HG02973 (cell line): ENCODE data around the gene PLEKHA7.
A peak's percentile ranks its signal among the peaks of the same experiment; 100 is the strongest.
"Not testable (repeated sequence)": the region's sequence is repeated elsewhere in the genome, so short reads cannot be mapped to it uniquely, and the experiment has no call there.

ENCODE experiments used
- ATAC-seq: cut with Tn5 transposase; IDR thresholded peaks from one replicate; pipeline ENCODE4 v1.9.1; 2021; ENCODE audit warnings: moderate library complexity; ENCODE audit not compliant: unreplicated experiment

PLEKHA7 gene

DNA sequence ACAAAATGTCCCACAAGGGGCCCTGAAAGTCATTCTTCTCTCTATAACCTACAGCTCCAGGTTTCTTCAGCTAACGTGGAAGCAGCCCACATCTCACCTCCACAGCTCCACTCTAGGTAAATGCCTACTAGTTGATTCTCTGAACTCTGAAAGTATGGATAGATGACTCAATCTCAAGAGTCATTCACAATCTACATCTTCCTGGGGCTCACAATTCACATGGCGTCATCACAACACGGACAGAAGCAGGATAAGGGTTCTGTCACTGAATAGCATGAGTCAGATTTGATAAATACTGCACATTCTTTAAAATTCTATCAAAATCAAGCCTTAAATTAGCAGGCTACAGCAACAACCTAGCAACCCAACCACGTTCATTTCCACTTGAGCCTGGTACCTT lies 96.3 kb downstream of the PLEKHA7 start:
- ATAC-seq = no peak

DNA sequence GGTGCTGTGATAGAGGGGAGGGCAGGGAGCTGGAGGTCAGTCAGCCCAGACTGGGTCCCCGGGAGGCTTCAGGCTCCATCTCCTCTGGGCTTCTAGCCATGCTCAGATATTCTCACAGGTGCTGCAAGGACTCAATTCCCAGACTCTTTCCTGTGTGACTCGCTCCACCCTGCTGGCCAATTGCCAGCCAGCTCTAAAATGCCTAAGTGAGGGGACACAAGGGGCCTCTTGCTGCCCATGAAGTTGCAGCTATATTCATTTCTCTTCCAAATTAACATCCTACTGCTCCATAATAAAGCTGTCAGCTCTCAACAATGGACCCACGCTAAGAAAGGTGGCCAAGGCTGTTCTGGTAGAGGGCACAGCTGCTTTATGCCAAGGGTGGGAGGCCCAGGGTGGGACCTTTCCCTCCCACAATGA lies 101.5 kb downstream of the PLEKHA7 start:
- ATAC-seq = no peak

DNA sequence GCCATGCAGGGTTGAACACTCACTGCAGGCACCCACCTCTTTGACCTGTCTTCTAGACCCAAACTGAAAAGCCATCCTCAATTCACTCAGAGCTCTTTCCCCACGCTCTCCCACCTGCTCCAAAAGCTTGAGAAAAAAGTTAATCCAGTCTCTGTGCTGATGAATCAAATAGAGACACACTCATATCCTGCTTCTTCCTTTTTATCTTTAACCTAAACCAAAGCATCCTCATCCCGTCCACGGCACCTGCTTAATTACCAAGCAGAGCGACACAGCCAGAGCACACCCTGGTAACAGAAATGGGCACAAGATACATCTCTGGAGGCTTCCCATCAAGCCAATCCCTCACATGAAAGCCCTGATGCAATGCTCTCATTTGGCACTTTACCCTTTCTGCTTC lies 102.6 kb downstream of the PLEKHA7 start:
- no peak for ATAC-seq

DNA sequence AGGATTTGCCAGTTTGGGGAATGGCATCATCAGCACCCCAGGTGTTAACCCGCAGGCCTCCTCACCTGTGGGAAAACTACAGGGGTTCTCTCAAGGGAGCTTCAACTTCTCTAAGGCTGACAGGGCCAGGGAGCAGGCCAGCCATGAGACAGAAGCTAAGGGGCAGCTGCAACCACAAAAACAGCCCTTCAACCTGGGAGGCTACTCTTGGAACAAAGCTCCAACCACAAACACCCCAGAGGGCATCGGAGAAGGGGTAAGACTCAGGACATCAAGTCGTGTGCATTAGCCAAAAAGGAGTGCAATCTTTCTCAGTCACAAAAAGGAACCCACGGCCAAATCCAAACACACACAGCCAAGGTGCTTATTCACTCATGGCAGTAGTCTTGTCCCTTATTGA lies 103.0 kb downstream of the PLEKHA7 start:
- ATAC-seq = no peak

DNA sequence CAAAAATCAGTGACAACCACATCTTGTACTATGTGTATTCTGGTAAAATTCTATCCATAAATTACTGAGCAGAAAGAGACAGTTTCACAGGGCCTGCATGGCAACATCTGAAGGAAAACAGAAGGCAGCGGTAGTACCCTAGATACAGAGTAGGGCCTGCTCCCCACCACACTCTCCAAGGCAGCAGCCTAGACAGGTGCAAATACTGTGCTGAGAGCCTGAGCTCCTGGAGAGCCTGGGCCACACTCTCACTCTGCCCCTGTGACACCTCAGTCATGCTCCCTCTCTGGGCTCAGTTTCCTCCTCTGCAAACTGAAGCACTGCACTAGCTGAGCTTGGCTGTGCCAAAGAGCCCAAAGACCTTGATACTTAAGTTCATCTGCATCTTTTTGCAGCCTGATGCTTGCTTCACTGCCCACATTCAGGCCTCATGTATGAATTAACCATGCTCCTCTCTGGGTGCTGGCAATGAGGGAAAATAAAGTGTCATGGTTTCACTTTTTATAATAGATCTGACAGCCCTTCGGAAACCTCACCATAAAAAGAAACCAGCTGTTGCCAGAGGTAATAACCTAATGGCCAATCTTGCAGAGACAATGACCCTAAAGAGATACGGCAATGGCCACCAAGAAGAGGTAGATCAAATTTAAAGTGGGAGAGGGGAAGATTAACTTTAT lies 104.7 kb downstream of the PLEKHA7 start:
- peak; percentile 65 for ATAC-seq

DNA sequence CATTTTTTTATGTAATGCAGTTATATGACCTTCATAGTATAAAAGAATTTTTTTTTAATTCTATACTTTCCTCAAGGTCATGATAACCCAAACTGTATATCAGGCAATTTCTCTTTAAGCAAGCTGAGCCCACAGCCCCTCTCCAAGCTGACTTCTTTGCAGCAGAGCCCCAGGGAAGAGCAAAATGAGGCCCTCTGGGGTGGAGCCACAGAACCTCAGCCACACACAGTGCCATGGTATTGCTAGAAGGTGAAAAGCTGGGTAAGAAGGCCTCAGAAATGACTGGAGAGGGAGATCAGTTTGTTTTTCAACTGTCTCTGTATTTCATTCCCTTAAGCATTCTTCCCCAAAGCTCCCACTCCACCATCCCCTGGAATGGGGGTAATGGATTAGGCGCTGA lies 108.8 kb downstream of the PLEKHA7 start:
- ATAC-seq = no peak

DNA sequence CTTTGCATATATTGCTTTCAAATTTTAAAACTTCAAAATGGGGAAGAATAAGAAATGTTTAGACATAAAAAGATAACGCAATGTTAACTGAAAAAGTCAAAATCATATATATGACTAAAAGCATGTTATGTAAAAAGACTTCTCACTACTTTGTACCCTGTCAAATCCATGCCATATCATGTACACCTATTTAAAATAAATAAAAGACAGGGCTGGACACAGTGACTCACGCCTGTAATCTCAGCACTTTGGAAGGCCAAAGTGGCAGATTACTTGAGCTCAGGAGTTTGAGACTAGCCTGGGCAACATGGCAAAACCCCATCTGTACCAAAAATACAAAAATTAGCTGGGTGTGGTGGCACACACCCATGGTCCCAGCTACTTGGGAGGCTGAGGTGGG lies 109.5 kb downstream of the PLEKHA7 start:
- ATAC-seq = not testable (repeated sequence)

DNA sequence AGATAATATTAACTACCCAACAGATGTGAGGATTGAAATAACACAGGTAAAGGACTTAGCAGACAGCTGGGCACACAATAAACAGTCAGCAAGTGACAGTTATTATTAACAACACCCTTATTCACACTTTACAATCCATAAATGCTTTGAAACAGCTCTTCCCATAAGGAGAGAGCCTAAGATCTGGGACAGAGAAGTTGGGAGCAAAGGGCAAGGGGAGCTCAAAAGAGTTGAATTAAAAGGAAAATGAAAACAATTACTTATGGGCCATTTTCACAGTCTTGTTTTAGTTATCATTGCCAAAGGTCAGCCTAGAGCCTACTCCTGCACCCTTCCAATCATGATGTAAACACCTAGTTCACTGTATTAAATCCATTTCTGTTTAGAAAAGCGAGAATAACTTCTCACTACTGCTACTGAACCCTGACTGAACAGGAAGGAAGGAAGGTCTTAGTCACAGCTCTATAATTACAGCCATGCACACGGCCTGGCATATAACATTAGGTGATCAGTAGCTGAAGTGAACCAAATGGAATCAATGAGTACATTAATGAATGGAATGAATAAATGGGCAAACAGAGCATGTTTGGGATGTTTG lies 111.3 kb downstream of the PLEKHA7 start:
- ATAC-seq = peak; percentile 74

DNA sequence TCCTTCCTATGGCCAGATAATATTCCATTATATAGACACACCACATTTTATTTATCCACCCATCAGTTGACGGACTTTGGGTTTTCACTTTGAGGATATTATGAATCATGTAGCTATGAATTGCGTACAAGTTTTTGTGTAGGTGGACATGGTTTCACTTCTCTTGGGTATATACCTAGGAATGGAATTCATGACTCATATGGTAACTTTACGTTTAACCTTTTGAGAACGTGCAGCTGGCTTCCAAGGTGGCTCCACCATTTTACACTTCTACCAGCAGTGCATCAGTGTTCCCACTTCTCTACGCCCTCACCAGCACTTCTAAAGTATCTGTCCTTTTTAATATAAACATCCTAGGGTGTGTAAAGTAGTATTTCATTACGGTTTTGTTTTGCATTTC lies 112.0 kb downstream of the PLEKHA7 start:
- ATAC-seq = peak; percentile 84

DNA sequence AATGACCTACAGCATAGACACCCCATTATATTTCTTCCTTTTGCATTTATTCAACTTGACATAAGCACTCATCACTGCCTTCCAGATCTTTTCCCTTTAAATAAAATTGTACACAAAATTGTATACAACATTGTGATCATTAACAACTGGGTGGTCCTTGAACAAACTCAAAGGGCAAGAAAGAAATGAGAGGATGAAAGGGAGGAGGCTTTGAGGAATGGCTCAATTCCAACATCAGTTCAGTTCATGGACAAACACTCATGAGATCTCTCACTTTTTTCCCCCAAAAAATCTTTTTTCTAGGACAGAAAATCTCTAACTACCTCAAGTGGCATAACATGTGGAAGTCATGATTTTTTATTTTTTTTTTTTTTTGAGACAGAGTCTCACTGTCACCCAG lies 113.7 kb downstream of the PLEKHA7 start:
- ATAC-seq = no peak

DNA sequence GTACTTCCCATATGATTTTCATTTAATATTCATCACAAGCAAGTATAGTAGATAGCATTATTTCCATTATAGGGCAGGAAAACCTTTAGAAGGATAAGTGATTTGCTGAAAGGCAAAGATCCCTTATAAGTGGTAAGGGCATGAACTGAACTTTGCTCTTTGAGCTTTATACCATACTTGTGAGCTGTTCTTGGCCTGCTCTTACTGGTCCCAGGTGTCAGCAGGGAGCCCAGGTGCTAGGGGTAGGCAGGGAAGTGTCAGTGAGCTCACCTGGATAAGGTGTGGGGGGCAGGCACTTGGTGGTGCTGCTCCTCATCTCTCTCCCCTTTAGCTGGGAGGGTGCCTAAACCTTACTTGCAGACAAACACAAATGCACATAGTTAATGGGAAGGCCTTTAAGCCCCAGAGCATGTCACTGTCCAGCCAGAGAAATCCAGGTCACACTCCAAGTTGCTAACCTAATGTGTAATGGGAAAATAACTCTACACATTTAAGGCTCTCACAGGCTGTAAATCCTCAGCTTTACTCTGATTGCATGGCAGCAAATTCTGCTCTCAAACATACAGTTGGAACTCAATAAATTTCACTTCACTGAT lies 114.4 kb downstream of the PLEKHA7 start:
- ATAC-seq = no peak

DNA sequence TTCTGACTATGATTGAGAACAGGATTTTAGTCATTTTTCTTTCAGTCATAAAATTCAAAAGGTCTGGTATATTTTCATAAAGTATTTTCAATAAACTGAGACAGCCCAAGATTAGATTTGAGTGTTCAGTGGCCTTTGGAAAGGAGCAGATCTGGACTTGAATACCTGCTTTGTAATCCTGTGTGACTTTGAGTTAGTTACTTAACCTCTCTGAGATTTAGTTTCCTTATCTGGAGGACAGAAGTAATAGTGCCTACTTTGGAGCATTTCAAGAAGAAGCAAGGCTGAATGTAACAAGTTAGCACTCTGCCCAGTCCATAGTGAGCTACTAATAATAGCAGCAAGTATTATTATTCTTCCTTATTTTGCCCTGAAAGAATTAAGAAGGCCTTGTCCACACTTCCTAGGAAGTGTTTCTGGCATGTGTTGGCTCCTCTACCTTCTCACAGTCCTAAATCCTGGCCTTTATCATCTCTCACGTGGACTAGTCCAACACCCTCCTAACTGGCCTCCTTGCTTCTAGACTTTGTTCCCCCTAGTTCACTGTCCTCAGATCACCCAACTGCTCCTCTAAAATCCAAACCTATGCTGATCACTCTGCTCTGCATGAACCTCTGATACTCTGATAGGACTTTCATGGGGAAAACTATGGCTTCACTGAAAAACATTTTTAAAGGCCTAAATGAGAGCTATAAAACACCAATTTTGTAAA lies 115.8 kb downstream of the PLEKHA7 start:
- ATAC-seq = no peak

DNA sequence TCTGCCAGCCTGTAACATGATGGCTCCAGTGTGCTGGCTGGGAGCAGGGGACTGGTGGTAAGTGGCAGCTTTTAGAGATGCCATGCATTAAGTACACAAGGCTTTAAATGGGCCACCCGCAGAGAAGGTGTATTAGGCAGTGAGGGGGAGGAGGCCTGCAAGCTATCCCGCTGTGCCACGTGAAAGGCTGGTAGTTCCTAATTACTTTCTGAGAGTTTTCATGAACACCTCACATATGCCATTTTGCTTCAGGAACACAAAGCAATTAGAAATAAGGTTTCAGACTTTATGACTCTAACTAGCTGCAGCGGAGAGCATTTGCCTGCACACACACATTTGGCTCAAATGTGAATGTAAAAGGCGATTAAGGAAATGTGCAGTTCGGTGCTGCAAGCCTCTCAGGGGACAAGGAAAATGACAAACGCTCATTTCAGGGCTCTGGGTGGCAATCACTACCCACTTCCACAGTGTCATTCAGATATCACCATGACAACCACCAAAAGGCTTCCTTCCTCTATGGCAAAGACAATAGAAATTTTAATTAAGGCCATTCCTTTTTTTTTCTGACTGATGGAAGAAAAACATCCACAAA lies 116.6 kb downstream of the PLEKHA7 start:
- no peak for ATAC-seq

DNA sequence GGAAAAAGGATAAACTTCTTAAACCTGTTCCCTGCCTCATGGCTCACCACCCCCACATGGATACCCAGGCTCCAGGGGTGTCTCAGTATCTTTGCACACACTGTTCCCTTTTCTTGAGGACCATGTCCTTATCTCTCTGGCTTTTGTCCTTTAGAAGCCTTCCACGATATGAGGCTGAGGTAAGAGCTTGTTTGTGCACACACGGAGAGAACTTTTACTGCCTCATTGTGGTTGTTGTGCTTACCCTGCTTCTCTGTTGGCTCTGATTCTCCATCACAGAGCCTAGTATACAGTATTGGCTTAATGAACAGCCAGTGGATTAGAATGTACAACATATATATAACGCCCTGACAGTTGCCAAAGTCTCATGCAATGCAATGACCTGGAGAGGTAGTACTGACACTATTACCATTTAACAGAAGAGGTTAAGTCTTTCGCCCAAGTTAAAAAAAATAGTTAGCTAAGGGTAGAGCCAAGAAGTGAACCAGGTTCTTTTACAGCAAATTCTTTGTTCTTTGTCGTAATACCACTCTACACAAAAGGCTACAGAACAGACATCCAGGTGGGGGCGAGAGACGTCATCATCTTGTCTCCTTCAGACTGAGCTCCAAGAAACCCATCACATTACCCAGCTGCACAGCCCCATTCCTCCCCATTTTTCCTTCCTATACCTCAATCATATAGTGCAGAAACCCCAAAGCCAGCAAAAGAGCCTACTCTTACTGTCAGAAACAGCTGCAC lies 117.3 kb downstream of the PLEKHA7 start:
- no peak for ATAC-seq

DNA sequence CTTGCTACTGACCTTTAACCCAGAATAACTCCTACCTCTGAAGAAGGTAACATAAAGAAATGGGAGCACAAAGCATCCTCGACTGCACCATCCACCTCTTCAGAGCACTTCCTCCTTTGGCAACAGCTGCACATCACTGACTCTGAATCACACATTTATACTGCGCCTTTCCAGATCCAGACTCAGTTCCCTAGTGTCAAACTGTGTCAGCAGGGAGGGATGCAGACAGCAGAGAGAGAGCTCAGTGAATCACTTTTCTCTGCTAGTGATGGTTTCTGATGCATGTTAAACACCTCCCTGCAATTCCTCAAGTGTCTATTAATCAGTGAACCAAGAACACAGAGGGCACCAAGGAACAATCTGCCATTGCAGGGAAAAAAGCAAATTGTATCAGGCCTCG lies 118.9 kb downstream of the PLEKHA7 start:
- no peak for ATAC-seq

DNA sequence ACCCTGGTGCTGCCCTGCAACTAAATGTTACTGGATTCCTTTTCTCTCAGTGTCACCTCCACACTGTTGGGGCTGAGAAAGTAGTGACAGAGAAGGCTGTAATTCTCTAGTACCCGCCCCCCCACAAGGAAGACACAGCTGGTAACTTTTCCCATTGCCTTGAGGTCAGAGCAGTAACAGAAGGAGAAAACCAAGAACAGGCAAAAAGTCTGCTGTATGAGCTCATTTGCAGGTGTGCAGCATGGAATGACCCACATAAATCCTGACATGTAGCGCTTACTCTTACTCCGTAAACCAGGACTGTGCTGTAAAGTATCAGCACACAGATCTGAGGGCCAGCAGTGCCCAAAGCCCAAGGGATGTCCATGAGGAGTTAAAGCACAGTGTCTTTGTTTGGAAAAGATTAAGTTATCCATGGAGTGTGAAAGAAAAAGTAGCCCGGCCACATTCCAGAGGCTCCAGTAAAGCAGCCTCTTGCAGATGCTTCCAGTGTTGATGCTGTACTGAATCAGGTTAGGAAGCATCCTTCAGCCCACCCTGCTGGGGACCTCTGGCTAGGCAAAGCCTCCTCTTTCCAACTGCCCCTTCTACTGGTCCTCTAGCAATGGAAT lies 120.7 kb downstream of the PLEKHA7 start:
- no peak for ATAC-seq

DNA sequence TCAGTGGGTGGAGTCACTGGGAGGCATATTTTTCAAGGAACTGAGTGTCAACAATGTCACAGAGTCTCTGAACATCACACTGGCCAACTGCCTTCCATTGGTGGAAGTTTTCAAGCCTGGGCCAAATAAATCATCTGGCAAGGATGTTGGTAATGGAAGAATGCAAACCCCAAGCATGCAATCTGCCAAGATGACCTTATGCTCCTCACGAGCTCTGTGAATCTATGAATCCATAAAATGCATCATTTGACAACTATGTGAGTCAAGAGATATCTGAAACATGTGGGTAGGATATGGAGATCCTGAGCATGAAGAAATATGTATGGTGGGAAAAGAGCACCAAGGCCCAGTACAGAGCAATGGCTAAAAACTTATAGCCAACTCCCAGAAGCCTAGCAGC lies 122.2 kb downstream of the PLEKHA7 start:
- ATAC-seq = no peak

DNA sequence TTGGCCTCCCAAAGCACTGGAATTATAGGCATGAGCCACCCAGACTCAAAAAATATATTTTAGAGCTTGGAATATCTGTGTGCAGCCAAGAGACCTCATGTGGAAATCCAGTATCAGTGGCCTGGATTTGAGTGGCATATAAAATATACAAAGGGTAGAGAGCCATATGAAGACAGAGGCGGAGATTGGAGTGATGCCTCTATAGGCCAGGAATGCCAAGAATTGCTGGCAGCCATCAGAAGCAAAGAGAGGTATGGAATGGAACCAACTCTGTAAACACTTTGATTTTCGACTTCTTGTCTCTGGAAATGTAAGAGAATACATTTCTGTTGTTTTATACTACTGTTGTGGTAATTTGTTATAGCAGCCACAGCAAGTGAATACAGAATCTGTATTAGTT lies 123.0 kb downstream of the PLEKHA7 start:
- no peak for ATAC-seq

DNA sequence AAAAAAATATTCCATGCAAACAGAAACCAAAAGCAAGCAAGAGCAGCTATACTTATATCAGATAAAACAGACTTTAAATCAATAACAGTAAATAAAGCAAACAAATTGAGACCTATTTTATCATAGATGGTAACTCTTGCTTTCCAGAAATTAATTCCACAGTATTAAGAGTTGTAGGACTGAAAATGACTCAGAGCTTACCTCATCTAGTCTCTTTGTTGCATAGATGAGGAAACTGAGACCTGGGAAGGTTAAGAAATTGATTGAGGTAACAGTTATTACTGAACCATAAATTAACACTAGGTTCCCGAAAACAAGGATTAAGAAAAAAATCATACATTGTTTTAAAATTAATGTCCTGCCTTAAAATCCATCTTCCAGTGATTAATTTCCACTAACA lies 123.8 kb downstream of the PLEKHA7 start:
- no peak for ATAC-seq

DNA sequence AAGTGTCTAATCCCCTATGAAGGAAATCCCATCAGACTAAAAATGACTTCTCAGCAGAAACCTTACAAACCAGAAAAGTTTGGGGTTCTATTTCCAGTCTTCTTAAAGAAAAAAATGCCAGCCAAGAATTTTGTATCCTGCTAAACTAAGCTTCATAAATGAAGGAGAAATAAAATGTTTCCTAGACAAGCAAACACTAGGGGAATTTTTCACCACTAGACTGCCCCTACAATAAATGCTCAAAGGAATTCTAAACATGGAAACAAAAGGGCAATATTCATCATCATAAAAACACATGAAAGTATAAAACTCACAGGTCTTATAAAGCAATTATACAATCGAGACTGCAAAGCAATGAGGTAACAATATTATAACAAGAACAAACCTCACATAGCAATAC lies 124.3 kb downstream of the PLEKHA7 start:
- no peak for ATAC-seq
